Left ventricle myocardium inferior (tissue), 1 donor: ENCODE measurements around the gene NEDD4L. TPM values are rescaled to one million over a fixed set of nuclear protein-coding genes. Genes with fewer than 3 reads are reported as not detected.

Experiments used
- DNase-seq: peaks from one replicate; pipeline ENCODE4 v3.0.0-alpha.2; 2020
- H3K27ac ChIP-seq: fragments of 200-600 bp; replicated peaks from 2 replicates; pipeline ENCODE4 v1.8.0; 2021
- H3K27me3 ChIP-seq: fragments of 200-600 bp; 2 replicates; pipeline ENCODE4 v1.8.0; 2021; ENCODE audit warnings: low read depth
- H3K36me3 ChIP-seq: fragments of 200-600 bp; 2 replicates; pipeline ENCODE4 v1.8.0; 2021
- H3K4me1 ChIP-seq: fragments of 200-600 bp; 2 replicates; pipeline ENCODE4 v1.8.0; 2021
- H3K4me3 ChIP-seq: fragments of 200-600 bp; 2 replicates; pipeline ENCODE4 v1.8.0; 2021; ENCODE audit warnings: mild to moderate bottlenecking, moderate library complexity
- H3K9me3 ChIP-seq: fragments of 200-600 bp; replicated peaks from 2 replicates; pipeline ENCODE4 v1.8.0; 2021
- intact Hi-C: fragments of 100-400 bp; cut with micrococcal nuclease; formaldehyde crosslinking; loops from one replicate; pipeline ENCODE4 v1.11.0; 2022
- total RNA-seq: library from RNA; stranded (reverse); fragmentation: NEBNext Ultra II Directional; extraction: Animal tissue kit (Norgen Biotek cat#: 25700); gene quantifications from one replicate; pipeline ENCODE4 v1.2.1, GENCODE V29; 2021
- TF ChIP-seq, protein P1 (sequence below): fragments of 200-600 bp; IDR thresholded peaks from 2 replicates; pipeline ENCODE4 v1.8.0; 2021; ENCODE audit warnings: antibody characterized with exemption, mild to moderate bottlenecking, borderline replicate concordance
- donor health status: DM: no; HTN: yes; CAD: no; lungs with severe emphysema.

NEDD4L gene
- total RNA-seq, 1 donor from 2014 or later, result 45.8 TPM

DNA sequence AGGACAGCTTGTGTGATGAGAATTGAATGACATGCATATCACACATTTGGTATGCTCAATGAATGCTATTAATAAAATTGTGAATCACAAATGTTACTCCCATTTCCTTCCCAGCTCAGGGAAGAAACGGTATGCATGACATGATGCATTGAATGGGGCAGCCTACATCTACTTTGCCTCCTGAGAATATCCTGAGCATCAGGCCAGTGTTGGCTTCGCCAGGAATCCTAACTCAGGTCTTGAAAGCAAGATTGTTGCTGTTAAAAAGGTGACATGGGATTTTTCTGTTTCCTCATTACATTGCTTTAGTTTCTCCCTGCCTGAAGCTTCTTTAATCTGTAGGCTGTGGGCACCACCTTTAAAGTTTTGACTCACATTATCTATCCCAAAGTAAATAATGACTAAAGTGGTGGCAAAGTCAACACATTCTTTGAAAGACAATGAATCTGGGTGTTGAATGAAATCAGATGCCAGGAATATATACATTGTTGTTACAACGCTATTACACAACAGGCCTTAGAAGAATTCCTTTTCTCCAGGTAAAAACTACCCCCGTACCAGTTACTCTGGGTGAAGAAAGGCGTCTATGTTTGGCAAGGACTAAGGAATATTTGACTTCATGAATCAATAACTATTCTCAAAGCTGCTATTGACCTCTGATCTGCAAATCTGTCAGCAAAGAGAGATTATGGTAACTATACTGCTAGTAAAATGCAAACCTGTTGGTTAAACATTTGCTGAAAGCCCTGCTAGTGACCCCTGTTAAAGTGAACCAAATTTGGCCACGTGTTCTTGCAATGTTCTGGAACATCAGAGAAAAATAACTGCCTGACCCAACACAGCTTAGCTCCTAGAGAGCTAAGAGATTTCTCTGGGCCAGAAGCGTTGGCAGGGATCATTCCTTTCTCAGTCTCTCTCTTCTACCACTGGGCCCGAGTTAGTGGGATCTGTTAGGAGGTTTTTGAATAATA lies 30.5 kb upstream of the NEDD4L start:
- peaks cover 22% of the 10 kb centered on the region for H3K9me3 ChIP-seq
- no peak overlapping the region for H3K27ac ChIP-seq
- H3K27me3 ChIP-seq, result no peaks in the 10 kb centered on the region
- DNase-seq, result no peak
- H3K4me3 ChIP-seq, result no peak overlapping the region
- intact Hi-C loops, result no loop called here
- no peaks in the 10 kb centered on the region for H3K4me1 ChIP-seq
- H3K36me3 ChIP-seq, result no peaks in the 10 kb centered on the region
- TF ChIP-seq, protein P1, sequence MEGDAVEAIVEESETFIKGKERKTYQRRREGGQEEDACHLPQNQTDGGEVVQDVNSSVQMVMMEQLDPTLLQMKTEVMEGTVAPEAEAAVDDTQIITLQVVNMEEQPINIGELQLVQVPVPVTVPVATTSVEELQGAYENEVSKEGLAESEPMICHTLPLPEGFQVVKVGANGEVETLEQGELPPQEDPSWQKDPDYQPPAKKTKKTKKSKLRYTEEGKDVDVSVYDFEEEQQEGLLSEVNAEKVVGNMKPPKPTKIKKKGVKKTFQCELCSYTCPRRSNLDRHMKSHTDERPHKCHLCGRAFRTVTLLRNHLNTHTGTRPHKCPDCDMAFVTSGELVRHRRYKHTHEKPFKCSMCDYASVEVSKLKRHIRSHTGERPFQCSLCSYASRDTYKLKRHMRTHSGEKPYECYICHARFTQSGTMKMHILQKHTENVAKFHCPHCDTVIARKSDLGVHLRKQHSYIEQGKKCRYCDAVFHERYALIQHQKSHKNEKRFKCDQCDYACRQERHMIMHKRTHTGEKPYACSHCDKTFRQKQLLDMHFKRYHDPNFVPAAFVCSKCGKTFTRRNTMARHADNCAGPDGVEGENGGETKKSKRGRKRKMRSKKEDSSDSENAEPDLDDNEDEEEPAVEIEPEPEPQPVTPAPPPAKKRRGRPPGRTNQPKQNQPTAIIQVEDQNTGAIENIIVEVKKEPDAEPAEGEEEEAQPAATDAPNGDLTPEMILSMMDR, result no peak

DNA sequence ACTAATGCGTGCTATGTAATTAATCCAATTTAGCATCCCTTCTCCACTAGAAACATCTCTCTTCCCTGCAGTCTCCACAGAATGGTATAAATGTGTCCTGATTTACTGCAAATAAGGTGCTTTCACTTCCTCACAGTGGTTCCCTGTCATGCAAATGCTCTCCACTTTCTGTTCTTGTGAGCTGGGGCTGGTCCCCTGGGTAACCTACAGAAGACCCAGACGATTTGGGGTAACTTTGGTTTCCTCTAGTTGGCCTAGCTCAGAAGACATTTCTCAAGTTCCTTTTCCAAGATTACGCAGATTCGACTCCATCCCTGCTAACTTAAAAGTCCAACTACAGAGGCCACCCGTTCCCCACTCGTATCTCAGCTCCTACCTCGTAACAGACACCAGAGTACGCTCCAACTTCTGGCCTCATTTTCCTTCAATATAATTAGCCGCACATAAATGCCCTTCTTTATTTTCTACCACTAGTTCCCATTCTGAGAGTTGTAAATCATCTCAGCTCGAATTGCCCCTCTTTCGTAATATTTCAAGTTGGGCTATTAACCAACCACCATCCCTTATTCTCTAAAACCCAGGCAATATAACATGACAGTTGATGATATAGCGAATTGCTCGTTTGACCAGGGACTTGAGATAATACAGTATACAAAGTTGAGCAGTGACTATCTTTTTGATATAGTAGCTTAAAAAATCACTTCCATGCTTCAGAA lies 28.8 kb upstream of the NEDD4L start:
- intact Hi-C loops, result no loop called here
- H3K27ac ChIP-seq, result no peak overlapping the region
- no peaks in the 10 kb centered on the region for H3K27me3 ChIP-seq
- TF ChIP-seq, protein P1, result no peak
- no peaks in the 10 kb centered on the region for H3K36me3 ChIP-seq
- H3K4me1 ChIP-seq, result no peaks in the 10 kb centered on the region
- no peak overlapping the region for H3K4me3 ChIP-seq
- H3K9me3 ChIP-seq, result peaks cover 22% of the 10 kb centered on the region
- no peak for DNase-seq

DNA sequence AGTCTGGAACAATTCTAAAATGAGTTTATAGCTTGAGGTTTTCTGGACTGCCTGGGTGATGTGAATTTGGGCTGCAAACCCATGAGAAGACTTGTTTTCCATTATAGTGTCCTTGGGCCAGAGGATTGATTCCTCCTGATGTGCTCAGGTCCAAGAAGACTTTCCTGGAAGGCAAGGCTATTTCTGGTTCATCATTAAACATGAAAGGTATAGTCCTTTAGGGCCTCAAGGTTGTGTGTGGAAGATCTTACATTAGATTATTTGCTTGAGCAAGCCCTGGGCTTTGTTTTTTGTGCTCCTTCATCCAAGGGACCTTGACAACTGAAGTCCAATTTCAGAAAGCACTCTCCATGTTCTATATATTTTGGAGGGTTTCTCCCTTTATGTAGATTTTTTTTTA lies 26.8 kb upstream of the NEDD4L start:
- Histone ChIP-seq H3K4me3 (no peak overlapping the region), H3K36me3 (no peaks in the 10 kb centered on the region), H3K27ac (no peak overlapping the region), H3K4me1 (no peaks in the 10 kb centered on the region), H3K9me3 (peaks cover 22% of the 10 kb centered on the region), H3K27me3 (no peaks in the 10 kb centered on the region)
- TF ChIP-seq, protein P1, result no peak
- DNase-seq, result no peak
- intact Hi-C loops, result no loop called here

DNA sequence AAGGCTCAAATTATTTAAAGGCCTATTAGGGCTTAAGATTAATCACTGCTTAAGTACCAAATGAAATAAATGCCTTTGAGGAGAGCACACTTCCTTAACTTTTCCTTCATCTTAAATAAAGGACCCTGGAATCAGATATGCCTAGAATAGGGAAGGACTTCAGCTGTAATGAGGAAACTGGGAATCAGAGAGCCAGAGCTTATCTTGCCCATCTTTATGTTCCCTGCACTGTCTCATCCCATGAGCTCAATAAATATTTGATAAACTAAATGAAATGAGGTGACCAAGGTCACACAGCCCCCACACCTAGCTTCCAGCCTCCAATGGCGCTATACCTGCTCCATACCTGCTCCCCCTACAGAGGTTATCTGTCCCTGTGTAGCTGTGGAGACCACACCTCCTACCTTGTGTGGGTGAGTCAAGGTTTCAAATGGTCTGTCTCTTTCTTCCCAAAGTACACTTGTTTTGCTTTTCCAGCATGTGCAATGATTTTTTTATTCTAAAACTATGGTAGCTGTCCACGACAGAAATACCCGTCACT lies 23.4 kb upstream of the NEDD4L start:
- H3K36me3 ChIP-seq, result no peaks in the 10 kb centered on the region
- H3K27ac ChIP-seq, result no peak overlapping the region
- DNase-seq, result no peak
- H3K27me3 ChIP-seq, result no peaks in the 10 kb centered on the region
- H3K4me3 ChIP-seq, result no peak overlapping the region
- H3K9me3 ChIP-seq, result peaks cover 16% of the 10 kb centered on the region
- no peaks in the 10 kb centered on the region for H3K4me1 ChIP-seq
- intact Hi-C loops, result no loop called here
- TF ChIP-seq, protein P1, result no peak

DNA sequence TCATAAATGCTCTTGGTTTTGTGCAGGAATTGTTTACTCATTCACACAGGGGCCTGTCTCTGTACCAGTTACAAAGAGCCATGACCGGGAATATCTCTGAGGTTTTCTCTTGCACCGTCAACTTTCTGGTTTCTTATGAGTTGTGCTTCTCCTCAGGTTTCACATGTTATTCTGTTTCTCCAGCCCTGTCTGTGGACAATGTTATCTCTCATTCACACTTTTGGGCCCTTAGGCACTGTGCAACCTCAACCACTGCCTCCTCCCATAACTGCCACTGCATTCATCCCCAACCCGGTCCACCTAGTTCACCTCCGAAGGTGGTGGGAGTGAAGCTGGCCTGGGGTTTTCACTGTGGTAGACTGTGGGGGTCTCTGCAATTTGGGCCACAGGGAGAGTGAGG lies 22.5 kb upstream of the NEDD4L start:
- Histone ChIP-seq H3K4me1 (no peaks in the 10 kb centered on the region), H3K9me3 (peaks cover 7% of the 10 kb centered on the region), H3K27me3 (no peaks in the 10 kb centered on the region), H3K27ac (no peak overlapping the region), H3K36me3 (no peaks in the 10 kb centered on the region), H3K4me3 (no peak overlapping the region)
- TF ChIP-seq, protein P1, result no peak
- DNase-seq, result no peak
- intact Hi-C loops, result no loop called here
